Astrocyte of the hippocampus (primary cell): Measurements from ENCODE around the gene DUS1L.
"Not testable (repeated sequence)": the region's sequence is repeated elsewhere in the genome, so short reads cannot be mapped to it uniquely, and the experiment has no call there.

ENCODE experiments used
- DNase-seq: peaks from one replicate; pipeline ENCODE4 v3.0.0; 2011; ENCODE audit warnings: low read depth, low spot score

Gene DUS1L

DNA sequence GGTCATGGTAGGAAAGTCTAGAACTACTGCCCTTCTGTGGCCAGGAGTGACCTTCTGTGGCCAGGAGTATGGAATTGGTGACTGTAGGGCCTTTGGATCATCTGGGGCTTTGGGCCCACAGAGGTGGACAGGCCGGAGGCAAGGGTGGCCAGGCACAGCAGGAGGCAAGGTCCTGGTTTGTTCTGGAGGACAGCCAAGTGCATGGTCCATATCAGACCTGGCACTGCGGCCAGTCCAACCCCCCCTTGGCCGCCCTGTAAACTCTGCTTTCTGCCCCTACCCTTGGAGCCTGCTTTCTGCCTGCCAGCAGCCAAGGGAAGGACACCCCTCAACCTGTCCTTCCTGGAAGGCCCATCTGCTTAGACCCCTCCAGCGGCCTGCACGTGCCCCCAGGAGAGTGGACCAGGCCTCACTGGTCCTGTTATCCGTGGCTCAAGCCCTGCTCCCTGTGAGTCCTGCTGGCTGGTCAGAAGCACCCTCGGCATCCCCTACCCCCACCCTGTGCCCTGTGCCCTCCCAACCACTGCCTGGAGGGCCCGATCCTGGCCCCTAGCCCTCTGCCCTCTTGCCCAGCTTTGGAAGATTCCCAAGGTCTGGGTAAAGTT, 25.8 kb downstream of the DUS1L start:
- no peak for DNase-seq

DNA sequence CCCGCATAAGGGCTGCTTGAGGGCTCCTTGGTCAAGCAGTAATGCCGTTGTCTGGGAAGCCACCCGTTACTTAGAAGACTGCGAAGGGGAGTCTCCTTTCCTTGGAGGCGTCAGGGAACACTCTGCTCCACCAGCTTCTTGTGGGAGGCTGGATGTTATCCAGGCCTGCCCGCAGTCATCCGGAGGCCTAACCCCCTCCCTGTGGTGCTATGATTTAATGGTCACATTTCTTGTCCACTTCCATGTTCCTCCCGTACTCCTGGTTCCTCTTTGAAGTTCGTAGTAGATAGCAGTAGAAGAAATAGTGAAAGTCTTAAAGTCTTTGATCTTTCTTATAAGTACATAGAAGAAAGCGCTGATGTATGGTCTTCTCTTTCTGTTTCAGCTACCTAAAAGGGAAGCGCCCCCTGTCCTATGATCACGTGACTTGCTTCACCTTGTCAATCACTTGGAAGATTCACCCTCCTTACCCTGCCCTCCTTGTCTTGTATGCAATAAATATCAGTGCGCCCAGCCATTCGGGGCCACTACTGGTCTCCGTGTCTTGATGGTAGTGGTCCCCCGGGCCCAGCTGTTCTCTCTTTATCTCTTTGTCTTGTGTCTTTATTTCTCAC, 26.7 kb downstream of the DUS1L start:
- DNase-seq = not testable (repeated sequence)

DNA sequence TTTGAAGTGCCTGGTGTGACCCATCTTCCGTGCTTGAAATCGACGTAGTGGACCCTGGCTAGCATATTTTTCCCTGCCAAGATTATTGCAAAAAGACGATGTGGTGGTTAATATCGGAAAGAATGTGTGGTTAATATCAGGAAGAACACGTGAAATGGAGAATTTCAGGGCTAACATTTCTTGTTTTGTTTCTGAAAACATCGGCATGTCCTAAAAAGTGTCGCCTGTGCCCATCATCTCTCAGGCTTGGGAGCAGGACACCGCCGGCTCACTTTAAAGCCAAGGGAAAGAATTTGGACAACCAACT, 27.8 kb downstream of the DUS1L start:
- no peak for DNase-seq

DNA sequence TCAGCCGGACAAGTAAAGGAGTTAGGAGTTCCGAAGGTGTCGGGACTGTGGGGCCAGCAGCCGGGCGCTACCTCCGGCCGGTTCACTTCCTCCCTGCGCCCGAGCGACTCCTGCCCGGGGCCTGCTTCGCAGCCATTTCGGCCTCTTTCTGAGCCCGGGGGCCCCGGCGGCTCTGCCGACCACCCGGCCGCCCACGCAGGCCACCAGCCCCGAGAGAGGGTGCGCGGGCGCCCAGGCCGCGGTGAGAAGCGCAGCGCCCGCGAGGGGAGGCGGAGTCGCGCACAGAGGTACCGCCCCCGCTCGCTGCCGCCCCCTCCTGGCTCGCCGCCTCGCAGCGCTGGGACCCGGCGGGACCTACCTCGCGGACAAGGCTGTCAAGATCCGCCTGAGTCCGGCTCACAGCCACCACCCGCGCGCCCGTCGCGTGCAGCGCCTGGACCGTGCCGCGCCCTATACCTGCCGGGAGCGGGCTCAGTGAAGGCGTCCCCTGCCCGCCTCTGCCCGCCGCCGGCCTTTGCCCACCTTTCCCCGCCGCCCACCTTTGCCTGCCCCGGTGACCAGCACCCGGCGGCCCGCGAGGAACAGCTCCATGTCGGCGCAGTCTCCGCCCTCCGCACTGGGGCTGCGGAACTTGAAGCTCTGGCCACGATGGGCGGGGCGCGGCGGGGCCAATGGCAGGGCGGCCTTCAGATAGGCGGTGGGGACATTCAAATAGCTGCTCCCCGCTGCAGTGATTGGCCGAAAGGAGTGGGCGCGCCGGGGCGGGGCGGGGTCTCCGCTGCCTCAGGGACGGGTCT, 28.3 kb downstream of the DUS1L start, which contains the start of gene DCXR:
Gene DCXR, minus strand, starts transcription at position 606 of the 797 bp plus-strand sequence. Its CDS starts 15 bp downstream, at position 591.
- peak; percentile 98 for DNase-seq

DNA sequence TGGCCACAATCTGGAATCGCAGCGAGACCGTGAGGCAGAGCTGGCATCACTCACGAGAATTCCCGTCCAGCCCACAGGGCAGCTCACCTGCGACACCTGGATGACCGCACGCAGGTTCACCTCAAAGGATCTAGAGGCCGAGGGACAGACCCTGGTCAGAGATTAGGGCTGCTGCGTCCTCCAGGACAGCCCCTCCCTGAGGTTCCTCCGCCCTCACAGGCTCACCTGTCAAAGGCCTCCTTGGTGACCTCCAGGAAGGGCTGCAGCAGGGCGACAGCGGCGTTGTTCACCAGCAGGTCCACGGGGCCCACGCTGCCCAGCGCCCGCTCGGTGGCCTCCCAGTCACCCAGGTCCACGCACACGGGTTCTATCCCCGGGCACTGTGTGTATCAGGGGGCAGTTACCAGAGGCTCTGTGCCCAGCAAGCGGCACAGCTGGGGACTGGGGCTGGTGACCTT, 28.9 kb downstream of the DUS1L start:
- no peak for DNase-seq

DNA sequence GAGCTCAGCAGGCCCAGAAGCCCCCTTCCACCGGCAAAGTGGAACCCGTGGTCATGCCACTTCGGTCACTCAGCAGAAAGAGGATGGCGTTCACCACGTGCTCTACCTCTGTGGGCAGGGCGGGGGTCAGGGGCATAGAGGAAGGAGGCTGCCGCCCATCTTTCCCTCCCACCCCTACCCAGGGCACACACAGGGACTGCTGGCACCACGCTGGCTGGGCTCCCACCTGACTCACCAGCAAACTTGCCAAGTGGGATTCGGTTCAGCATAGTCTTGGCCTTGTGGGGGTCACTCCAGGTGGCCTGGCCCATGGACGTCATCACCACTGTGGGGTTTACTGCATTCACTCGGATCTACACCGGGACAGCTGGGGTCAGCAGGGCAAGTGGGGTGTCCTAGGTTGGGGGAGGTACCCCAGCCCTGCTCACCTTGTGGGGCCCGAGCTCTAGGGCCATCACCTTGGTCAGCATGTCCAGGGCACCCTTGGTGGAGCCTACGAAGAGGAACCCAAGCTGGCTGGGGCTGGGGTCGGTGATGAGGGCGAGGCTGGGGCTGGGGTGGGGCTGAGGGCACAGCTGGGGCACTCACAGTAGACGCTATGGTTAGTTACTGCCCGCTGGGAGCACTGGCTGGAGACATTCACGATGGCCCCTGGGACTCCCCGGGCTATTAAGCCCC, 29.5 kb downstream of the DUS1L start:
- DNase-seq = no peak

DNA sequence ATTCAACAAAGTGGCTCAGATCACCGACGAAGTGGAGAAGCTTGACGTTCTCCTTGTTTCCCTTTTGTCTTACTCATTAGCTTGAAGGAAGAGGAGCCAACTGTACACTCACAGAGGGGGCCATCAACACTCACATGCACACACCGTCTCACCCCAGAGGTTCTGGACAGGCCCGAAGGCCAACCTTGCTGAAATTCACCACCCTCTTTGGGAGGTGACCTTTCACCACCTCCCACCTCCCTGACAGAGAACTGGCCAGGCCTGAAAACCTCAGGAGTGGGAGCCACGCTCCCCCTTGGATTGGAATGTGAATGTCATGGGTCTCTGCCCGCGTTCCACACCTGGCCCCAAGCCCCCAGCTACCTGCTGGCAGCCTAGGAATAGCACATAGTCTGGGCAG, 30.1 kb downstream of the DUS1L start:
- DNase-seq = no peak

DNA sequence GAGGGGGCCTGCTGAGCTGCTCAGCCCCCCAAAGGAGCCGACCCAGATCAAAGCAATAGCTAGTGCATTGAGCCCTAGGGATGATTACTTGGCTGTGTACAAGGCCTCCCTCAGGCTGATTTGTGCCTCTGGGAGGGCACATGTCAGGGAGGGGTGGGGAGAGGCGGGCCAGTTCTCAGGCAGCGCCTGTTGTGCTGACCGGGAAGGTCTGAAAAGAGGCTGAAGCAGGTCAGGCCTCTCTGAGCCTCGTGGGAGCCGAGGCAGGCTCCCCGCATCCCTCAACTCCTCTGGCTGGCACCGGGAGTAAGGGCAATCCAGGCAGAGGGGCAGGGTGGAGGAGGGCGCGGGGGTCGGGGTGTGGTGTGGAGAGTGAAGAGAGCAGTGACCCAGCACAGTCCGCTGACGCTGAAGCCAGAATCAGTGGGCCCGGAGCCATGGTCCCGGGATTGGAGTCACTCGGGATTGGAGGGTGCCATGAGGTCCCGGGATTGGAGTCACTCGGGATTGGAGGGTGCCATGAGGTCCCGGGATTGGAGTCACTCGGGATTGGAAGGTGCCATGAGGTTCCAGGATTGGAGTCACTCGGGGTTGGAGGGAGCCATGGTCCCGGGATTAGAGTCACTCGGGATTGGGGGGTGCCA, 31.1 kb downstream of the DUS1L start:
- no peak for DNase-seq

DNA sequence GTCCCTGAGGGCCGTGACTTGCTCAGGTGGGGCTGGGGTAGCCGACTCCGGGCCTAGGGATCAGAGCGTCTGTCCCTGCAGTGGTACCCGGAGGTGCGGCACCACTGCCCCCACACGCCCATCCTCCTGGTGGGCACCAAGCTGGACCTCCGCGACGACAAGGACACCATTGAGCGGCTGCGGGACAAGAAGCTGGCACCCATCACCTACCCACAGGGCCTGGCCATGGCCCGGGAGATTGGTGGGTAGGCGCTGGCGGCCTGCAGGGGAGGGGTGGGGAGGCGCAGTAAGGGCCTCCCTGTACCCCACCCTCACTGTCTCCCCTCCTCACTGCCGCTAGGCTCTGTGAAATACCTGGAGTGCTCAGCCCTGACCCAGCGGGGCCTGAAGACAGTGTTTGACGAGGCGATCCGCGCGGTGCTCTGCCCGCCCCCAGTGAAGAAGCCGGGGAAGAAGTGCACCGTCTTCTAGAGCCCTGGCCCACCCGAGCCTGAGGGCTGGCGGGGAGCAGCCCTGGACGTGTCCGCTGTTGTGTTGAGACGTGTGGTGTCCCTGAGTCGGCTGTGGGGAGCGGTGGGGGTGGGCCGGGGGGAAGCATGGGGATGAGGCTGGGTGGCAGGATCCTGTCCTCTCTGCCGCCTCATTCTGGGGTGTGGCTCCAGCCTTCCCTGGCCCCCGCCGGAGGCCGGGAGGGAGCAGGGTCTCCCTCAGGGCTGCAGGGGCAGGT, 32.1 kb downstream of the DUS1L start:
- no peak for DNase-seq

DNA sequence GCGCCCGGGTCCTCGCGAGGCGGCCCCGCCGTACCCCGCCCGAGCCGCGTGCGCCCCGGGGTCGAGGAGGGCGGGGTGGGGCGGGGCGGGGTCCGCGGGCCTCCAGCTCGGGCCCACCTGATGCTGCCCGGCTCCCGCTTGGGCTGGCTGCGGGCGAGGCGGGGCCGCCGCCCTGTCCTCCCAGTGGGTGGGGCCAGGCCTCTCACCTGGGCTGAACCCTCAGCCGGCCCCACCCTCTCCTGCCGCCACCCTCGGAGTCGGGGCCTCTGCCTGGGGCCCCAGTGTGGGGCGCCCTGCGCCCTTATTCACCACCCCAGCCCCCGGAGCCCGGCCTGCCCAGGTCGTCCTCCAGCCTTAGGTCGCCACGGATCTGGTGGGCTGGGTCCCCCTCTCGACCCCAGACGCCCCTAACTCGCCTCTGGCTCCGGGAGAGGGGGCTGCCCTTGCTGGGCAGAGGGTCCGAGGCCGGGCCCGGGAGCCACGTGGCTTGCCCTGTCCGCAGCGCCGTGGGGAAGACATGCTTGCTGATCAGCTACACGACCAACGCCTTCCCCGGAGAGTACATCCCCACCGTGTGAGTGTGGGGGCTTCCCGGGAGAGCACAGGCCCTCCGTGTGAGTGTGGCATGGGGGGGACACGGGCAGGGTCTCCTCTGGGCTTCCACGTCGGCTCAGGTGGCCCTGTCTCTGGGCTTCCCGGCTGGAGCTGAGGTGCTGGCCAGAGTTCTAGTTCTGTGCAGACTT, 33.5 kb downstream of the DUS1L start:
- DNase-seq = peak; percentile 29

DNA sequence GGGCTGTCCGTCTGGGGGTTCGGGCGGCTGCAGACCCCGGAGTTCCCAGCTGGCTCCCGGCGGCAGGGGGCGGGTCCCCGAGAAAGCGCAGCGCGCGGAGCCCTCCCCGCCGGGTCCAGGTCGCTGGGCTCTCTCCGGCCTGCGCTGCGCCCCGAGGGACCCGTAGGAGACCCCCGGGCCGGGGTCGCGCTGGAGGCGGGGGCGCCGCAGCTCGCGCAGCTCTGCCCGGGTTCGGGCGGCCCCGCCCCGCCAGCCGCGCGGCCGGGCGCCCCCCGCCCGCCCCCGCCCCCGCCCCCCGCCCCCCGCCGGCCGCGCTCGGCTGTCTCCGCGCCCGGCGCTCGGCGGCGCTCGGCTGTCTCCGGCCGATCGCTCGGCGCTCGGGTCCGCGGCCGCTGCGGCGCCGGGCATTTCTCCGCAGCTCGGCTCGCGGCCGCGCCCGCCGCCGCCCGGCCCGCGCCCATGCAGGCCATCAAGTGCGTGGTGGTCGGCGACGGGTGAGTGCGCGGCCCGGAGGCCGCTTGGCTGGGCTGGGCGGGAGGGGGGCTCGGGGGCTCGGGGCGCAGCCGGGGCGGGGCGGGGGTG, 34.2 kb downstream of the DUS1L start, which contains the start of gene RAC3:
Gene RAC3, plus strand, starts transcription at position 376 of the 582 bp plus-strand sequence. Its CDS starts 84 bp downstream, at position 460.
- peak; percentile 73 for DNase-seq

DNA sequence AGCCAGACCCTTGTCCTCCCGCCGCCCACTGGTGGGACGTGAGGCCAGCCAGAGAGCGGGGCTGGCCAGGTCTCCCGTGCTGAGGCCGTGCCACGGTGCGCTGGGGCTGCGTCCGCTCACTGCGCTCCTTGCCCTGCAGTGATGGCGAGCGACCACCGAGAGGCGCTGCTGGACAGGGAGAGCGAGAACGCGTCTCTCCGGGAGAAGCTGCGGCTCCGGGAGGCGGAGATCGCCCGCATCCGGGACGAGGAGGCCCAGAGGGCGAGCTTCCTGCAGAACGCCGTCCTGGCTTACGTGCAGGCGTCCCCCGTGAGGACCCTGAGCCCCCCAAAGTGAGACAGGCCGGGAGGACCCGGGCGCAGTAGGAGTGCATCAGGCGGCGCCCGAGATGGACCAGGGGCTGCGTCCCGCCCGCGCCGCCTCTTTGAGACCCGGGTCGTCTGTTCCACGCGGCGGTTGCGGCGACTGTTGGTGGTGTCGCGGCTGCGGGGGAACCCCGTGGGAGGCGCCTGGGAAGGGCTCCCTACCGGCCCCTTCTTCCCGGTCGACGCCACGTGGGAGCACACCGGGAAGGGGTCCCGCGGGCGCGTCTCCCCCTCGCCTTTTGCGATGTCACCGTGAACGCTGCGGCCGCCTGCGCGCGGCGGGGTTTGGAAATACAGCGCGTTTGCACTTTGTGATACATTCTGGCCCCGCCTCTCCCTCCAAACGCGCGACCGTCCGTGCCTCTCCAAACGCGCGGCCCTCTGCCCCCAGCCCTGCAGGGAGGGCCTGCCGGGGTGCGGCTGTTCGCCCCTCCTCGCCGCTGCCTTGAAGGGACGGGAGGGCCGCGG, 34.9 kb downstream of the DUS1L start:
- DNase-seq = peak; percentile 94

DNA sequence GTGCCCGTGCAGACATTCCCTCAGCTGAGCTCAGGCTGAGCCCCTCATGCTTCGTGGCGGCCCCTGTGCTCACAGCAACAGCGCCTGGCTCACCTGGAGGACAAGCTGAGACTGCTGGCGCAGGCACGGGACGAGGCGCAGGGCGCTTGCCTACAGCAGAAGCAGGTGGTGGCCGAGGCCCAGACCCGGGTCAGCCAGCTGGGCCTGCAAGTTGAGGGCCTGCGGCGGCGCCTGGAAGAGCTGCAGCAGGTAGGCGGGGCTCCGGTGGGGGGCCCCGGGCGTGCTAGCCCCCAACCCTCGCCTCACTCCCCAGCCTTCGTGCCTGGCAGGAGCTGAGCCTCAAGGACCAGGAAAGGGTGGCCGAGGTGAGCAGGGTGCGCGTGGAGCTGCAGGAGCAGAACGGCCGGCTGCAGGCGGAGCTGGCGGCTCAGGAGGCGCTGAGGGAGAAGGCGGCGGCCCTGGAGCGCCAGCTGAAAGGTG, 35.6 kb downstream of the DUS1L start:
- DNase-seq = no peak

DNA sequence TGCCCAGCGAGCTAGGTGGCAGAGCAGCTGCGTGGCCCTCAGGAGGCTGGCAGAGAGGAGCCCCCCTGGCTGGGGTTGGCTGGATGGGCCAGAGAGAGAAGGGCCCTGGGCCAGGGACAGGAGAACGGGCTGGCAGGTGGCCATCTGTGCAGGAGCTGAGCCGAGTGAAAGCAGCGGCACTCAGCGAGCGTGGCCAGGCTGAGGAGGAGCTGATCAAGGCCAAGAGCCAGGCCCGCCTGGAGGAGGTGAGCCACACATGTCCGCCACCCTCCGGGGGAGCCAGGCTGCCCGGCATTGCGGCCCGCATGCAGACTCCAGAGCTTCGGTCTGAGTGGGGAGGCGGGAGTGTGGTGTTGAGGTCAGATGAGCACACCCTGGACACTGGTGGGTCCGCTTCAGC, 36.2 kb downstream of the DUS1L start:
- DNase-seq = no peak

DNA sequence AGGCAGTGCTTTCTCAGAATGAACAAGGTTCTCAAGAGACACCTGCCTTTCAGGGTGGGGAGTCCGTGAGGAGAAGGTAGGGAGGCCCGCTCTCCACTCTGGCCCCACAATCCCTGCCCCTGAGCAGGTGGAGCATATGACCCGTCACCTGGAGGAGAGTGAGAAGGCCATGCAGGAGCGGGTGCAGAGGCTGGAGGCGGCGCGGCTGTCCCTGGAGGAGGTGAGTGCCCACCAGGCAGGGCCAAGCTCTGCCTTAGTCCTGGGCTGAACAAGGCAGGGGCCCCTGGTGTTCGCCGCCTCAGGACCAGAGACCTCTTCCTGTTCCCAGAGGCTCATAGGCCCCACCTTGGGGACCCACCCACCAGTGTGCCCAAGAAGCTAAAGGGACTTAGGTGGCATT, 36.6 kb downstream of the DUS1L start:
- no peak for DNase-seq

DNA sequence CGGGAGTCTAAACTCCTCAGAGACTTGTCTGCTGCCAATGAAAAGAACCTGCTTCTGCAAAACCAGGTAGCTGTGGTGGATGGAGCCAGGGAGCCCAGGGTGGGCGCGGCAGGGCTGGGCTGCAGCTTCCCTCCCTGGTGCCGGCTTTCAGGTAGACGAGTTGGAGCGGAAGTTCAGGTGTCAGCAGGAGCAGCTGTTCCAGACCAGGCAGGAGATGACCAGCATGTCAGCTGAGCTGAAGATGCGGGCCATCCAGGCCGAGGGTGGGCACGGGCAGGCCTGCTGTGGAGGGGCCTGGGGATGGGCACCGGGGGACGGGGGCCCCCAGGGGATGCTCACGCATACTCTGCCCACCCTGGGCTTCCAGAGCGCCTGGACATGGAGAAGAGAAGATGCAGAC, 37.4 kb downstream of the DUS1L start:
- DNase-seq = no peak

DNA sequence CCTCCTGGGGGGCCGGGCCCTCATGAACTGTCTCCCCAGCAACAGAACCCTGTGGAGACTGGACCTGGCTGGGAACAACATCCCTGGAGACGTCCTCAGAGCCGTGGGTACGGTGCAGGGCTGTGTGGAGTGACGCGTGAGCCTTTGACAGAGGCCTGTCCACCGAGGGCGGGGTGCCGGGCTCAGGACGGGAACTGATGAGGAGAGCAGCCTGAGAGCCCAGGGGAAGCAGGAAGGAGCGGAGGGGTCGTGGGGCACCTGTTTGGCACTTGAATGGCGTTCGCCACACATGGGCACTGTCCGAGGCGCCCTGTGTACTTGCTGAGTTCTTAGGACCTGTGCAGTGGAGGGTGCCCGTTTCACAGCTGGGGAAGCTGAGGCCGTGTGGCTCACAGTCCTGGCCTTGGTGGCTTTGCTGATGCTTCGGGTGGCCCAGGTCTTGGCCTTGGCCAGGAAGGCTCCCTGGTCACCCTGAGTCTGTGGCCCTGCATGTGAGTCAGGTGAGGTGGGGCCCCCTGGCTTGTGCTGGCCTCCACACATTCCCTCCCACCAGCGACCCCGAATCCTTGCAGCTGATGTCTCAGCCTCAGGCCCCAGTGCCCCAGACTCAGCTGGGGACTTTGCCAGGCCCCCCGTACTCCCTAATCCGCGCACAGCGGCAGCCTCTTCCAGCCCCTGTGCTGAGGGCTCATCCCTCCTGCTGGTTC, 40.0 kb downstream of the DUS1L start:
- no peak for DNase-seq

DNA sequence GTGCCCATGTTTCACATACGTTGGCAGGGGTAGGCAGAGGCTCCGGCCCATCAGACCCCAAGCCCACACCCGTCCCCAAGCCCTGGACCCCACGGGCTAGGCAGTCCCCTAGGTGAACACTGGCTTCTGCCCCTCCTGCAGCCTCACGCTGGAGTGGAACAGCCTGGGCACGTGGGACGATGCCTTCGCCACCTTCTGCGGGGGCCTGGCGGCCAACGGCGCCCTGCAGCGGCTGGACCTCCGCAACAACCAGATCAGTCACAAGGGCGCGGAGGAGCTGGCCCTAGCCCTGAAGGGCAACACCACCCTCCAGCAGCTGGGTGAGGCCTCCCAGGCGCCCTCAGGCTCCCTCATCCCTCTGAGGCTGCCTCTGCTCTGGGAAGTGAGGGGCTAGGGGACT, 40.7 kb downstream of the DUS1L start:
- no peak for DNase-seq
